Kasumi-1 (cell line): ENCODE data around the gene ERN1.
"Not testable (repeated sequence)": the region's sequence is repeated elsewhere in the genome, so short reads cannot be mapped to it uniquely, and the experiment has no call there.

Source experiments
- DNase-seq, 2 experiments: peaks; one replicate each; lab custom pipeline; 2025; lab: John Stamatoyannopoulos, UW

ERN1 gene

GRCh38 chr17:64025732-64026294 lies 104.1 kb downstream of the ERN1 start:
- DNase-seq = peak; percentile 95 to 96

GRCh38 chr17:64024781-64025731 lies 104.9 kb downstream of the ERN1 start:
- no peak for DNase-seq

- DNase-seq = no peak
Observed at GRCh38 chr17:64024215-64024654, 105.7 kb downstream of the ERN1 start.

GRCh38 chr17:64022611-64023063 lies 107.3 kb downstream of the ERN1 start:
- no peak for DNase-seq

- DNase-seq = peak; percentile 61 to 78
Observed at GRCh38 chr17:64020056-64020766, 109.7 kb downstream of the ERN1 start, which contains the start of gene ICAM2. ICAM2 (minus strand) TSS chr17:64020633; CDS start chr17:64006691, 13,942 bp downstream.

- DNase-seq = not testable (repeated sequence)
Observed at GRCh38 chr17:64019551-64019961, 110.4 kb downstream of the ERN1 start.

GRCh38 chr17:64017381-64017980 lies 112.5 kb downstream of the ERN1 start:
- peak; percentile 19 to 40 for DNase-seq

GRCh38 chr17:64016974-64017373 lies 113.0 kb downstream of the ERN1 start:
- DNase-seq = no peak

- DNase-seq = peak in 1 of 2 experiments; percentile 53
Observed at GRCh38 chr17:64016231-64016784, 113.6 kb downstream of the ERN1 start.

- no peak for DNase-seq
Observed at GRCh38 chr17:64015447-64015846, 114.5 kb downstream of the ERN1 start.

- no peak for DNase-seq
Observed at GRCh38 chr17:64009571-64010402, 120.2 kb downstream of the ERN1 start.

GRCh38 chr17:64008830-64009229 lies 121.1 kb downstream of the ERN1 start:
- no peak for DNase-seq

GRCh38 chr17:64008346-64008745 lies 121.6 kb downstream of the ERN1 start:
- DNase-seq = no peak

- no peak for DNase-seq
Observed at GRCh38 chr17:64007838-64008282, 122.1 kb downstream of the ERN1 start.

- DNase-seq = not testable (repeated sequence)
Observed at GRCh38 chr17:64007089-64007837, 122.7 kb downstream of the ERN1 start.

GRCh38 chr17:64006361-64007088 lies 123.4 kb downstream of the ERN1 start:
- no peak for DNase-seq

- DNase-seq = no peak
Observed at GRCh38 chr17:64005734-64006167, 124.2 kb downstream of the ERN1 start.

- no peak for DNase-seq
Observed at GRCh38 chr17:64004903-64005733, 124.8 kb downstream of the ERN1 start.
